Prostate gland (tissue), 2 donors: Measurements from ENCODE around the gene TBC1D22A. TPM values are rescaled to one million over a fixed set of nuclear protein-coding genes. Genes with fewer than 3 reads are reported as not detected.

Source experiments
- DNase-seq: peaks from one replicate; pipeline ENCODE4 v3.0.0-alpha.2; 2019; ENCODE audit warnings: low spot score
- H3K27ac ChIP-seq, 2 donors: fragments of 200-600 bp; sonication (generic); 2 replicates each; pipeline ENCODE4 v1.5.1; 2017 to 2019
- H3K27me3 ChIP-seq: fragments of 200-600 bp; sonication (generic); replicated peaks from 2 replicates; pipeline ENCODE4 v1.5.1; 2019; ENCODE audit not compliant: insufficient read depth
- H3K36me3 ChIP-seq, 2 donors: fragments of 200-600 bp; sonication (generic); 1 replicate in 1 of 2; 2 replicates in 1 of 2; pipeline versions ENCODE4 v1.5.1 to v1.8.1; 2017 to 2019
- H3K4me1 ChIP-seq: fragments of 200-600 bp; sonication (generic); replicated peaks from 2 replicates; pipeline ENCODE4 v1.5.1; 2019
- H3K4me3 ChIP-seq, 2 donors: fragments of 200-600 bp; sonication (generic); 2 replicates each; pipeline ENCODE4 v1.5.1; 2017 to 2019
- H3K9me3 ChIP-seq: fragments of 200-600 bp; sonication (generic); 2 replicates; pipeline ENCODE4 v1.5.1; 2017
- POLR2A ChIP-seq: fragments of 450-650 bp; IDR thresholded peaks from one replicate; pipeline ENCODE4 v1.6.1; 2016; ENCODE audit warnings: antibody characterized with exemption, mild to moderate bottlenecking
- POLR2AphosphoS5 ChIP-seq: sonication (generic); formaldehyde crosslinking; IDR thresholded peaks from one replicate; pipeline ENCODE4 v1.6.1; 2017; ENCODE audit warnings: antibody characterized with exemption
- WGBS: methylation state at CpG from one replicate; pipeline ENCODE4 v1.1.5; 2018; 5-methylcytosine and 5-hydroxymethylcytosine counted together
- intact Hi-C: fragments of 100-400 bp; cut with DNase I; formaldehyde crosslinking; loops from one replicate; pipeline ENCODE4 v1.14.2; 2022
- total RNA-seq, 2 donors: library from RNA; depleted of rRNA; stranded (reverse); fragments of >200 nt; gene quantifications; one replicate each; pipeline ENCODE4 v1.1.0, GENCODE V29; 2016
- TF ChIP-seq, protein P1 (sequence below), 4 experiments: fragments of 200-600 bp in 2 of 4; fragments of 450-650 bp in 2 of 4; sonication (generic) in 2 of 4; IDR thresholded peaks; 1 replicate in 3 of 4; 2 replicates in 1 of 4; pipeline ENCODE4 v1.5.1; 2016 to 2019; ENCODE audit warnings: antibody characterized with exemption in 4 of 4, mild to moderate bottlenecking in 2 of 4, moderate library complexity in 2 of 4

The TBC1D22A gene
- total RNA-seq, 2 donors from 2014 or later = 16.0 to 30.7 TPM

DNA sequence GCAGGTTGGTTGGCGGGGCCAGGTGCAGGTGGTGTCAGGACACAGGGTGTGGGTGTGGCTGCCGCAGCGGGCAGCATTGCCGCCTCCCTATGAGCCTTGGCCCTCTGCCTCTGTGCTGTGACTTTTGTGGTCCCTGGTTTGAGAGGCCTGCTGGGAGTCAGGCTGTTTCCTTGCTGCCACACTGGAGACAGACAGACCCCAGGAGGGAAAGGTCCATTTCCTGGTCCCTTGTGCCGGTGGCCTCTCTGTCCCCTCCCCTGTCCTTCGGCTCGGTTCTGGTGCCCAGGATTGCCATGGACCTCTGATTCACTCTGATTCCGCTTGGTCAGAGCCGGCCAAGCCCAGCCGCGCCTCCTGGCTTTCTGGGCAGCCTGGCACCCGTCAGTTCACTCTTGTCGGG lies 196.9 kb downstream of the TBC1D22A start:
- DNase-seq = no peak
- no peaks in the 10 kb centered on the region for H3K27me3 ChIP-seq
- no peak for TF ChIP-seq POLR2AphosphoS5
- H3K27ac ChIP-seq = no peak overlapping the region
- no peaks in the 10 kb centered on the region for H3K4me1 ChIP-seq
- H3K36me3 ChIP-seq = no peaks in the 10 kb centered on the region
- H3K9me3 ChIP-seq = no peaks in the 10 kb centered on the region
- H3K4me3 ChIP-seq = no peak overlapping the region
- intact Hi-C loops = no loop called here
- 96% methylated on average over 13 of the region's 13 CpGs for WGBS

DNA sequence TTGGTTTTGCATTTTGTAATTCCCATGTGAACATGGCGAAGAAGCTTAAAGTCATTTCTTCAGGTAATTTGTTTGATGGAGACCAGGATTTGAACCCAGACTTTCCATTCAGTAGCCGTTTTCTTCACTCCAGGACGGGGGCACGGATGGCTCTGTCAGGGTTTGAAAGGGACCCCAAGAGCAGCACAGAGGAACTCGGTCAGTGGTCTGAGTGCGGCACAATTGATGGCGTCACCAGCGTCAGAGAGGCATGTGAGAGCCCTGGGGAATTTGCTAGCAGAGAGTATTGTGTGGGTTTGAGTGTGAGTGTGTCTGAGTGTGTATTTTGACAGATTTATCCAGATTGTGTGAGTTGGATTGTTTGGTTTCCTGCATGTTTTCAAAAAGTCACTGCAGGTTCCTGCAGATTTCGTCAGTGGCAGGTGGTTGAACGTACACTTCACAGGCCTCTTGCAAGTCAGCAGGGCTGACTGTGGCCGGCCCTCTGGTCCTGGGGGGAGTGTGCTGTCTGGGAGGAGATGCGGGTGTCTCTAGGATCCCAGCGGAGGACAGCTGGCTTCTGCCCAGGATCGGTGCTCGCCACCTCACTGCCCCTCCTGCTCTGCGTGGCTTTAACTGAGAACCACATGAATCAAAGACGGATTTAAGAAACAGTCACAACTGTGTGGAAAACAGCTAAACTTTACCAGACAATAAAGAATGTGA lies 199.3 kb downstream of the TBC1D22A start:
- intact Hi-C loops = no loop called here
- H3K4me3 ChIP-seq = no peak overlapping the region
- H3K27me3 ChIP-seq = no peaks in the 10 kb centered on the region
- no peak for TF ChIP-seq POLR2A
- TF ChIP-seq, protein P1, sequence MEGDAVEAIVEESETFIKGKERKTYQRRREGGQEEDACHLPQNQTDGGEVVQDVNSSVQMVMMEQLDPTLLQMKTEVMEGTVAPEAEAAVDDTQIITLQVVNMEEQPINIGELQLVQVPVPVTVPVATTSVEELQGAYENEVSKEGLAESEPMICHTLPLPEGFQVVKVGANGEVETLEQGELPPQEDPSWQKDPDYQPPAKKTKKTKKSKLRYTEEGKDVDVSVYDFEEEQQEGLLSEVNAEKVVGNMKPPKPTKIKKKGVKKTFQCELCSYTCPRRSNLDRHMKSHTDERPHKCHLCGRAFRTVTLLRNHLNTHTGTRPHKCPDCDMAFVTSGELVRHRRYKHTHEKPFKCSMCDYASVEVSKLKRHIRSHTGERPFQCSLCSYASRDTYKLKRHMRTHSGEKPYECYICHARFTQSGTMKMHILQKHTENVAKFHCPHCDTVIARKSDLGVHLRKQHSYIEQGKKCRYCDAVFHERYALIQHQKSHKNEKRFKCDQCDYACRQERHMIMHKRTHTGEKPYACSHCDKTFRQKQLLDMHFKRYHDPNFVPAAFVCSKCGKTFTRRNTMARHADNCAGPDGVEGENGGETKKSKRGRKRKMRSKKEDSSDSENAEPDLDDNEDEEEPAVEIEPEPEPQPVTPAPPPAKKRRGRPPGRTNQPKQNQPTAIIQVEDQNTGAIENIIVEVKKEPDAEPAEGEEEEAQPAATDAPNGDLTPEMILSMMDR (IDR thresholded peaks at IDR 0.05) = no peak
- TF ChIP-seq POLR2AphosphoS5 = no peak
- H3K36me3 ChIP-seq = no peaks in the 10 kb centered on the region
- no peak for DNase-seq
- no peaks in the 10 kb centered on the region for H3K4me1 ChIP-seq
- H3K9me3 ChIP-seq = no peaks in the 10 kb centered on the region
- 93% methylated on average over 17 of the region's 17 CpGs for whole genome bisulfite sequencing
- H3K27ac ChIP-seq = no peak overlapping the region

DNA sequence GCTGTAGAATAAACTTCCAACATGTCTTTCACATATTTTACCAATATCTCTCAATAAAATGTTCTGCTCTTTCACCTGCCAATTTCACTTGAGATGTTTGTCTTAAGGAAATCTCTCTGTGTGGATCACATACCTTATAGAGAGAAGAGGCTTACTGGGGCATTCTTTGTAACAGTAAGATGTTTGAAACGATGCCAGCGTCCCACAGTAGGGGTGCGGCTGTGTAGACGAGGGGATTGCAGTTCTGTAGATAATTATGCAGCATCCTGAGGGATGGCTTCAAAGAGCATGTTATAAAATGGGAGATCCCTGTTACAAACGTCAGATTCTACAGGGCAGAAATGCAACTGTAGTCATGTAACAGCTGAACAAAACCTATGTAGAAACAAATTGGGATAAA lies 200.0 kb downstream of the TBC1D22A start:
- Histone ChIP-seq H3K4me1 (no peaks in the 10 kb centered on the region), H3K9me3 (no peaks in the 10 kb centered on the region), H3K4me3 (no peak overlapping the region), H3K27me3 (no peaks in the 10 kb centered on the region), H3K36me3 (no peaks in the 10 kb centered on the region), H3K27ac (no peak overlapping the region)
- DNase-seq = no peak
- WGBS = 77% methylated on average over 5 of the region's 5 CpGs
- intact Hi-C loops = no loop called here
- TF ChIP-seq, protein P1 (IDR thresholded peaks at IDR 0.05) = no peak
- TF ChIP-seq POLR2AphosphoS5 (no peak), POLR2A (no peak)

DNA sequence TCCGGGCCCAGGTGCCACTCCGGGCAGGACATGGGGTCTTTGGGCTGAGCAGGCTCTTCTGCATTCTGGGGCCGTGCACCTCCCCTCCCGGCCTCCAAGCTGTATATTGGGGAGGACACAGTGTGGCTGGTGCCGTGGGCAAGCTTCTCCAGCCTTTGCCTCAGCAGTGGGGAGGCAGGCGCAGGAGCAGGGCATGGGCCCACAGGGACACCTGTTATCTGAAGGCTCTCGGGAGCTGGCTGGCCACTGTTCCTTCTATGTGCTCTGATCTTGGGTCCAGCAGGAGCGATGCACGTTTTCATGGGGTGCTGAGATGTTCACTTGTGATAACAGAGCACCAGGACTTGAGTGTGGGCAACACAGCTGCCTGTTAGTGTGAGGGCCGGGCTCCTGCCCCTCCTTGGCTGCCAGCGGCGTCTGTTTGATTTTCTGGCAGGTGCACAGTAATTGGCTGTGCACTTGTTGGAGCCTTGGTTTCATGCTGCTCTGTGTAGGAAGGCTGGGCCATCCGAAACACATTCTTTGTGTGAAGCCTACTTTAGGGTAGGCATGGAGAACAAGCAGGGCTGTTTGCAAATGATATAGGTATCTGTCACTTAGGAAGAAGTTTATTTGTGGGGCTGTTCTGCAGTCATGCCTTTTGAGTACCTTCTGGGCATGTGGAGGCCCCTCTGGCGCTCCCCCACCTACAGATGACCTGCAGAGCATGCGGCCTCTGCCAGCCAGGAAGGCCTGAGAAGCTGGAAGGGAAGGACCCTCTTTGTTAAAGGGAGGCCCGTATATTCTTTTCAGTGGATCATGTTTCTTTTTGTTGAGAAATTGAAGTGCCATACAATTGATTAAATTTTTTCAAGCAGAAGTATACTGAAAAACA lies 201.5 kb downstream of the TBC1D22A start:
- no peak overlapping the region for H3K4me3 ChIP-seq
- no peaks in the 10 kb centered on the region for H3K27me3 ChIP-seq
- H3K36me3 ChIP-seq = no peaks in the 10 kb centered on the region
- intact Hi-C loops = no loop called here
- no peak for DNase-seq
- no peaks in the 10 kb centered on the region for H3K4me1 ChIP-seq
- 80% methylated on average over 16 of the region's 16 CpGs for WGBS
- TF ChIP-seq POLR2A (no peak), POLR2AphosphoS5 (no peak)
- TF ChIP-seq, protein P1 (IDR thresholded peaks at IDR 0.05) = no peak
- H3K27ac ChIP-seq = no peak overlapping the region
- no peaks in the 10 kb centered on the region for H3K9me3 ChIP-seq

DNA sequence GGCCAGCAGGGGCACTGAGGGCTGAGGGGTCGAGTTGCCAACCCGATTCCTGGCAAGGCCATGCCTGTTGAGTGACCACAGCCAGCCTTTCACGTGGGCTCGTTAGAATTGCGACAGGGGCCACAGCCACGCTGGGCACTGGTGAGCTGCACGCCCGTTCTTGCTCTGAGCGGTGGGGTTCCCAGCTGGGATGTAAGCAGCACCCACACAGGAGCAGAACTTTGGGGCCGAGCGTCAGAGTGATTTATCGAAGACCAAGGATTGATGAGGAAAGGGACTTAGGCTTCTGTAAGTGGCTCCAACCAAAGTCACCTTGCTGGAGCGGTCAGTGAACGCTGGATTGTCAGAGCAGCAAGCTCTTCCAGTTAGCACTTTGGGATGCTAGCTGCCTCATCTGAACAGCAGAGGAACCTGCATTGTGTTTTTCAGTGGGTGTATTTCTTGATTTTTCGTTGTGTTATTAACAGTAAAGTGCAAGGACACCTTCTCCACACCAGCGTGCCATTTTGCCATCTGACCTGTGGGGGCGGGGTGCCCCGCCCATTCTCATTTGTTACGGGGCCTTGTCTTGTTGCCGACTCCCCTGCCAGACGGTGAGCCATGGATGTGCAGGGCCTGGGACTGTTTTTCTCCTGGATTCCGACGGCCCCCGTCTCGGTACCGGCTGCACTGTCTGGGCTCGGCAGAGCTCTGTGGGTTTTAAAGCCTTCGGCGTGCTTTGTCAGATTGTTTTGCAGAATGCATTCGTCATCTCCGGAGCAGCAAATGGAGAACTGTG lies 202.5 kb downstream of the TBC1D22A start:
- no peak overlapping the region for H3K4me3 ChIP-seq
- H3K36me3 ChIP-seq = no peaks in the 10 kb centered on the region
- H3K4me1 ChIP-seq = no peaks in the 10 kb centered on the region
- DNase-seq = no peak
- intact Hi-C loops = no loop called here
- TF ChIP-seq, protein P1 (IDR thresholded peaks at IDR 0.05) = no peak
- TF ChIP-seq POLR2A (no peak), POLR2AphosphoS5 (no peak)
- H3K9me3 ChIP-seq = no peaks in the 10 kb centered on the region
- no peaks in the 10 kb centered on the region for H3K27me3 ChIP-seq
- 92% methylated on average over 31 of the region's 31 CpGs for WGBS
- no peak overlapping the region for H3K27ac ChIP-seq
